ENCODE results near the gene TIAM1.

The TIAM1 gene

GRCh38 chr21:31078216-31078615, 265.8 kb downstream of the TIAM1 start:
- no peak for DNase-seq (ENCODE audit: low read depth)
- TF ChIP-seq, protein P1, sequence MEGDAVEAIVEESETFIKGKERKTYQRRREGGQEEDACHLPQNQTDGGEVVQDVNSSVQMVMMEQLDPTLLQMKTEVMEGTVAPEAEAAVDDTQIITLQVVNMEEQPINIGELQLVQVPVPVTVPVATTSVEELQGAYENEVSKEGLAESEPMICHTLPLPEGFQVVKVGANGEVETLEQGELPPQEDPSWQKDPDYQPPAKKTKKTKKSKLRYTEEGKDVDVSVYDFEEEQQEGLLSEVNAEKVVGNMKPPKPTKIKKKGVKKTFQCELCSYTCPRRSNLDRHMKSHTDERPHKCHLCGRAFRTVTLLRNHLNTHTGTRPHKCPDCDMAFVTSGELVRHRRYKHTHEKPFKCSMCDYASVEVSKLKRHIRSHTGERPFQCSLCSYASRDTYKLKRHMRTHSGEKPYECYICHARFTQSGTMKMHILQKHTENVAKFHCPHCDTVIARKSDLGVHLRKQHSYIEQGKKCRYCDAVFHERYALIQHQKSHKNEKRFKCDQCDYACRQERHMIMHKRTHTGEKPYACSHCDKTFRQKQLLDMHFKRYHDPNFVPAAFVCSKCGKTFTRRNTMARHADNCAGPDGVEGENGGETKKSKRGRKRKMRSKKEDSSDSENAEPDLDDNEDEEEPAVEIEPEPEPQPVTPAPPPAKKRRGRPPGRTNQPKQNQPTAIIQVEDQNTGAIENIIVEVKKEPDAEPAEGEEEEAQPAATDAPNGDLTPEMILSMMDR (IDR thresholded peaks at IDR 0.05; ENCODE audit: low read depth, low read length) = no peak
- TF ChIP-seq, protein P2, sequence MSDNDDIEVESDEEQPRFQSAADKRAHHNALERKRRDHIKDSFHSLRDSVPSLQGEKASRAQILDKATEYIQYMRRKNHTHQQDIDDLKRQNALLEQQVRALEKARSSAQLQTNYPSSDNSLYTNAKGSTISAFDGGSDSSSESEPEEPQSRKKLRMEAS (IDR thresholded peaks at IDR 0.05; ENCODE audit: low read depth, low read length) = no peak
- TF ChIP-seq MYC (IDR thresholded peaks at IDR 0.05; ENCODE audit: low read depth, low read length) = no peak
- TF ChIP-seq POLR2A (IDR thresholded peaks at IDR 0.05; ENCODE audit: extremely low read depth, insufficient read length) = no peak
- H3K4me3 ChIP-seq (ENCODE audit: low read depth, low read length) = no peak overlapping the region

- DNase-seq (ENCODE audit: low read depth) = no peak
- TF ChIP-seq, protein P2 (IDR thresholded peaks at IDR 0.05; ENCODE audit: low read depth, low read length) = no peak
- TF ChIP-seq POLR2A (IDR thresholded peaks at IDR 0.05; ENCODE audit: extremely low read depth, insufficient read length) = no peak
- TF ChIP-seq, protein P1 (IDR thresholded peaks at IDR 0.05; ENCODE audit: low read depth, low read length) = no peak
- TF ChIP-seq MYC (IDR thresholded peaks at IDR 0.05; ENCODE audit: low read depth, low read length) = no peak
- no peak overlapping the region for H3K4me3 ChIP-seq (ENCODE audit: low read depth, low read length)
Observed at GRCh38 chr21:31075848-31076247, 268.2 kb downstream of the TIAM1 start.

DNA sequence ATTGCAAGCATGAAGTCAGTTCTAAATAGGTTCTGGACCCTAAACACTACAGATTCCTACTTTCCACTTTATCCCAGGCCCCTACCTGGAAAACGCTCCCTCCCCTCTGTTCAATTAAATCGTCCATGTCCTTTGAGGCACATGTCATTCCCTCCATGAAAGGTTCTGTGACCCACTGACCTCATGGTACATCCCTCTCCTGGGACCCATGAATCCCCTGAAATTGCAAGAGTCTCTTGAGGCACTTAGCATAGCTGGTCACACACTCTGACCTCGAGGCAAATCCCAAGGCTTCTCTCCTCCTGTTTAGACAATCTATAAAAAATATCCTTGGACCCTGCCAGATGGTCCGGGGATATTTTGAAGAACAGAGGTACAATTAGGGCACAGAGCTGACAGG, 271.5 kb downstream of the TIAM1 start:
- DNase-seq (ENCODE audit: low read depth) = no peak
- no peak overlapping the region for H3K4me3 ChIP-seq (ENCODE audit: low read depth, low read length)
- TF ChIP-seq POLR2A (IDR thresholded peaks at IDR 0.05; ENCODE audit: extremely low read depth, insufficient read length) = no peak
- no peak for TF ChIP-seq MYC (IDR thresholded peaks at IDR 0.05; ENCODE audit: low read depth, low read length)
- TF ChIP-seq, protein P1 (IDR thresholded peaks at IDR 0.05; ENCODE audit: low read depth, low read length) = no peak
- TF ChIP-seq, protein P2 (IDR thresholded peaks at IDR 0.05; ENCODE audit: low read depth, low read length) = no peak
